H1 (cell line): ENCODE data around the gene CAMTA1. TPM values are rescaled to one million over a fixed set of nuclear protein-coding genes. Genes with fewer than 3 reads are reported as not detected.

Experiments used
- CTCF ChIA-PET: fragments of 300-600 bp; sonication (Branson Sonifier 250); formaldehyde crosslinking; loops from one replicate; lab custom pipeline; 2021; ENCODE audit not compliant: partially characterized antibody; lab: Charles Lee
- POLR2A ChIA-PET: fragments of 300-600 bp; sonication (Branson Sonifier 250); formaldehyde crosslinking; loops from one replicate; lab custom pipeline; 2021; ENCODE audit warnings: inconsistent platforms; ENCODE audit not compliant: partially characterized antibody; lab: Charles Lee
- DNase-seq, 2 experiments: peaks; one replicate each; pipeline versions ENCODE4 v3.0.0 to v3.0.0-alpha.2; 2010 to 2022; ENCODE audit warnings: low spot score in 2 of 2, low read depth in 1 of 2, mixed read lengths in 1 of 2
- FAIRE-seq: peaks from 2 replicates; lab custom pipeline; 2011; peaks lifted over from hg19 to GRCh38; lab: Jason Lieb, UNC
- H2AFZ ChIP-seq: 2 replicates; pipeline ENCODE4 v1.8.1; 2012; ENCODE audit warnings: low read length, inconsistent platforms
- H2AK5ac ChIP-seq: 2 replicates; pipeline ENCODE4 v1.6.1; 2013; ENCODE audit warnings: low read depth, low read length
- H2BK120ac ChIP-seq: replicated peaks from 2 replicates; pipeline ENCODE3; 2013; ENCODE audit warnings: low read depth, low read length, inconsistent platforms
- H2BK12ac ChIP-seq: 2 replicates; pipeline ENCODE4 v1.6.1; 2013; ENCODE audit warnings: low read depth, low read length
- H2BK15ac ChIP-seq: 2 replicates; pipeline ENCODE4 v1.6.1; 2013; ENCODE audit warnings: low read length
- H2BK20ac ChIP-seq: 2 replicates; pipeline ENCODE4 v1.6.1; 2013; ENCODE audit warnings: low read length
- H2BK5ac ChIP-seq: 2 replicates; pipeline ENCODE4 v1.6.1; 2013; ENCODE audit warnings: low read depth, low read length
- H3K14ac ChIP-seq: 2 replicates; pipeline ENCODE4 v1.6.1; 2013; ENCODE audit warnings: inconsistent platforms; ENCODE audit not compliant: insufficient read length
- H3K18ac ChIP-seq: 2 replicates; pipeline ENCODE4 v1.6.1; 2013; ENCODE audit warnings: low read length; ENCODE audit errors: extremely low read depth
- H3K23ac ChIP-seq: 2 replicates; pipeline ENCODE4 v1.6.1; 2013; ENCODE audit warnings: inconsistent platforms; ENCODE audit not compliant: insufficient read length
- H3K23me2 ChIP-seq: 2 replicates; pipeline ENCODE4 v1.6.1; 2013; ENCODE audit warnings: low read depth, low read length
- H3K27ac ChIP-seq: 2 replicates; pipeline ENCODE4 v1.6.1; 2011; ENCODE audit warnings: low read depth, low read length, inconsistent platforms
- H3K27me3 ChIP-seq, 4 experiments: replicated peaks in 1 of 4; 1 replicate in 1 of 4; 2 replicates in 3 of 4; pipeline versions ENCODE4 v1.6.1 to v1.8.1; 2011 to 2013; ENCODE audit warnings: low read length in 3 of 4, mild to moderate bottlenecking in 3 of 4, inconsistent platforms in 2 of 4, mixed read lengths in 2 of 4, moderate library complexity in 1 of 4; ENCODE audit not compliant: control insufficient read depth in 3 of 4, insufficient read depth in 3 of 4; ENCODE audit errors: extremely low read depth in 1 of 4
- H3K36me3 ChIP-seq, 4 experiments: 2 replicates each; pipeline versions ENCODE4 v1.6.1 to v1.8.1; 2011 to 2013; ENCODE audit warnings: mild to moderate bottlenecking in 4 of 4, low read length in 3 of 4, moderate library complexity in 2 of 4, control low read depth in 1 of 4, inconsistent platforms in 1 of 4; ENCODE audit not compliant: insufficient read depth in 4 of 4, control insufficient read depth in 2 of 4
- H3K4ac ChIP-seq: replicated peaks from 2 replicates; pipeline ENCODE3; 2013; ENCODE audit warnings: low read length, low read depth, mixed read lengths, inconsistent platforms; ENCODE audit not compliant: insufficient read length
- H3K4me1 ChIP-seq, 4 experiments: replicated peaks in 1 of 4; 1 replicate in 1 of 4; 2 replicates in 3 of 4; pipeline versions ENCODE4 v1.6.1 to v1.8.1; 2011 to 2013; ENCODE audit warnings: low read length in 3 of 4, inconsistent platforms in 2 of 4, mixed read lengths in 1 of 4; ENCODE audit not compliant: insufficient read depth in 4 of 4, control insufficient read depth in 3 of 4
- H3K4me2 ChIP-seq, 2 experiments: 2 replicates each; pipeline versions ENCODE4 v1.6.1 to v1.8.1; 2011 to 2013; ENCODE audit warnings: low read depth in 2 of 2, low read length in 2 of 2, control low read depth in 1 of 2, inconsistent platforms in 1 of 2, mild to moderate bottlenecking in 1 of 2; ENCODE audit not compliant: insufficient read depth in 1 of 2
- H3K4me3 ChIP-seq, 4 experiments: fragments of 200-600, 300-600 bp in 1 of 4; sonication (generic), shearing (Covaris generic), sonication (Bioruptor Twin) in 1 of 4; 2 replicates each; pipeline versions ENCODE4 v1.5.1 to v1.8.1; 2011 to 2016; ENCODE audit warnings: low read length in 4 of 4, low read depth in 3 of 4, control low read depth in 2 of 4, inconsistent platforms in 2 of 4, mild to moderate bottlenecking in 2 of 4, mixed read lengths in 1 of 4, moderate library complexity in 1 of 4; ENCODE audit not compliant: insufficient read depth in 2 of 4; ENCODE audit errors: extremely low read depth in 1 of 4
- H3K56ac ChIP-seq: replicated peaks from 2 replicates; pipeline ENCODE3; 2013; ENCODE audit warnings: low read depth, mild to moderate bottlenecking, mixed read lengths, low read length, inconsistent platforms; ENCODE audit not compliant: insufficient read length
- H3K79me1 ChIP-seq: 2 replicates; pipeline ENCODE4 v1.6.1; 2013; ENCODE audit warnings: low read depth, low read length, control low read depth
- H3K79me2 ChIP-seq, 2 experiments: 2 replicates each; pipeline versions ENCODE4 v1.6.1 to v1.8.1; 2012 to 2013; ENCODE audit warnings: low read length in 2 of 2, mild to moderate bottlenecking in 2 of 2, inconsistent platforms in 1 of 2; ENCODE audit not compliant: insufficient read depth in 2 of 2, control insufficient read depth in 1 of 2
- H3K9ac ChIP-seq, 4 experiments: replicated peaks in 1 of 4; 1 replicate in 1 of 4; 2 replicates in 3 of 4; pipeline versions ENCODE4 v1.6.1 to v1.8.1; 2011 to 2013; ENCODE audit warnings: low read depth in 3 of 4, low read length in 3 of 4, control low read depth in 2 of 4, mild to moderate bottlenecking in 2 of 4, moderate library complexity in 2 of 4, inconsistent platforms in 1 of 4; ENCODE audit errors: extremely low read depth in 1 of 4
- H3K9me3 ChIP-seq, 2 experiments: 2 replicates each; pipeline versions ENCODE4 v1.6.1 to v1.8.1; 2012 to 2013; ENCODE audit warnings: mild to moderate bottlenecking in 2 of 2, moderate library complexity in 2 of 2, control low read depth in 1 of 2, inconsistent platforms in 1 of 2, low read depth in 1 of 2, low read length in 1 of 2, mixed read lengths in 1 of 2; ENCODE audit not compliant: insufficient read depth in 2 of 2
- H4K20me1 ChIP-seq, 2 experiments: replicated peaks in 1 of 2; 2 replicates each; pipeline versions ENCODE3 to v1.8.1; 2011 to 2013; ENCODE audit warnings: inconsistent platforms in 2 of 2, low read length in 2 of 2, mild to moderate bottlenecking in 1 of 2; ENCODE audit not compliant: insufficient read depth in 2 of 2, control insufficient read depth in 1 of 2
- H4K5ac ChIP-seq: 2 replicates; pipeline ENCODE4 v1.6.1; 2013; ENCODE audit warnings: low read length, low read depth, mixed read lengths, inconsistent platforms; ENCODE audit not compliant: insufficient read length
- H4K8ac ChIP-seq: 2 replicates; pipeline ENCODE4 v1.8.0; 2013; ENCODE audit warnings: mild to moderate bottlenecking, moderate library complexity, low read length, inconsistent platforms; ENCODE audit not compliant: insufficient read depth; ENCODE audit errors: extremely low read depth
- H4K91ac ChIP-seq: replicated peaks from 2 replicates; pipeline ENCODE3; 2013; ENCODE audit warnings: low read length, mixed read lengths, inconsistent platforms; ENCODE audit not compliant: insufficient read length
- KDM1A ChIP-seq: fragments of 200-600, 300-600 bp; sonication (generic); IDR thresholded peaks from 2 replicates; pipeline ENCODE4 v1.7.1; 2016; ENCODE audit warnings: mild to moderate bottlenecking, low read length, borderline replicate concordance
- RBBP5 ChIP-seq: IDR thresholded peaks from 2 replicates; pipeline ENCODE4 v1.7.1; 2012; ENCODE audit warnings: low read depth, mild to moderate bottlenecking, inconsistent platforms, low read length, moderate library complexity, borderline replicate concordance
- SAP30 ChIP-seq: fragments of 300-600 bp; sonication (generic); IDR thresholded peaks from 2 replicates; pipeline ENCODE4 v1.7.1; 2012; ENCODE audit warnings: low read length, moderate library complexity, mild to moderate bottlenecking, inconsistent platforms; ENCODE audit not compliant: insufficient read depth, insufficient replicate concordance
- SIRT6 ChIP-seq: IDR thresholded peaks from one replicate; pipeline ENCODE4 v1.7.1; 2012; ENCODE audit warnings: low read length, inconsistent platforms
- SUZ12 ChIP-seq: fragments of 200-600 bp; sonication (generic); IDR thresholded peaks from 2 replicates; pipeline ENCODE4 v1.6.1; 2012; ENCODE audit warnings: mild to moderate bottlenecking, inconsistent platforms, low read length, moderate library complexity, mixed read lengths
- TBP ChIP-seq: IDR thresholded peaks from 2 replicates; pipeline ENCODE4 v1.6.1; 2011; ENCODE audit warnings: low read depth, low read length, improper control_type of control experiment
- WGBS, 2 experiments: shearing (Covaris generic) in 1 of 2; methylation state at CpG; one replicate each; pipeline versions ENCODE4 v1.1.6 to v1.1.7; 2013 to 2015; ENCODE audit warnings: low lambda C conversion rate in 2 of 2, mixed read lengths in 2 of 2, inconsistent platforms in 1 of 2, low coverage in 1 of 2, missing lambda C conversion rate in 1 of 2; ENCODE audit not compliant: insufficient replicate concordance in 2 of 2, insufficient coverage in 1 of 2, insufficient read length in 1 of 2; ENCODE audit errors: extremely low coverage in 1 of 2, missing lambda C conversion rate in 1 of 2; 5-methylcytosine and 5-hydroxymethylcytosine counted together
- polyA plus RNA-seq, 7 experiments: library from polyadenylated mRNA; depleted of rRNA in 3 of 7; stranded (reverse) in 5 of 7; unstranded in 2 of 7; fragments of >200 nt in 5 of 7; fragments of 200-250 nt in 2 of 7; gene quantifications; 1 replicate in 5 of 7; 2 replicates in 1 of 7; 4 replicates in 1 of 7; pipeline versions ENCODE4 v1.2.1 to v1.2.3, GENCODE V29; 2011 to 2013; ENCODE audit warnings: missing spikeins in 2 of 7, mixed read lengths in 2 of 7
- total RNA-seq: library from RNA; stranded (reverse); fragmentation: NEBNext Ultra II Directional; extraction: Animal tissue kit (Norgen Biotek cat#: 25700); gene quantifications from 2 replicates; pipeline ENCODE4 v1.2.1, GENCODE V29; 2021

Gene CAMTA1
- total and polyA plus RNA-seq, 2 of the 8 experiments (the other 6 are each of a cell fraction or from before 2014, with no cell fraction given): 65.0 to 119 TPM

GRCh38 chr1:7171574-7171973 lies 386.3 kb downstream of the CAMTA1 start:
- Histone ChIP-seq H4K8ac (no peak overlapping the region), H3K23me2 (no peaks in the 10 kb centered on the region), H2AFZ (no peak overlapping the region), H3K79me1 (no peaks in the 10 kb centered on the region), H3K56ac (no peak overlapping the region), H2BK12ac (no peak overlapping the region), H4K5ac (no peak overlapping the region), H3K4me3 (no peak overlapping the region), H2BK5ac (no peak overlapping the region), H4K20me1 (peaks cover 0 to 2% of the 10 kb centered on the region in 2 experiments), H3K27me3 (0 out of 7 replicates have a peak, but pooled peaks cover 0 to 2% (median 0%) of the 10 kb centered on the region in 4 experiments), H2AK5ac (no peak overlapping the region), H3K18ac (no peak overlapping the region), H3K9me3 (no peaks in the 10 kb centered on the region), H3K14ac (no peak overlapping the region), H4K91ac (no peak overlapping the region), H3K27ac (no peak overlapping the region), H2BK20ac (no peak overlapping the region), H2BK15ac (no peak overlapping the region), H3K4me1 (no peaks in the 10 kb centered on the region), H3K79me2 (no peaks in the 10 kb centered on the region), H3K4ac (no peak overlapping the region), H3K9ac (no peak overlapping the region), H3K36me3 (no peaks in the 10 kb centered on the region), H3K23ac (no peak overlapping the region), H3K4me2 (no peak overlapping the region), H2BK120ac (no peak overlapping the region)
- POLR2A ChIA-PET: no interaction called here
- CTCF ChIA-PET: no interaction called here
- no peak for FAIRE-seq
- WGBS, 2 experiments: 87% methylated on average over 6 of the region's 6 CpGs; no CpG with 5 or more reads in 1 of the 2 experiments
- no peak for DNase-seq
- TF ChIP-seq KDM1A: no peak
- TF ChIP-seq RBBP5: no peak
- no peak for TF ChIP-seq SUZ12
- no peak for TF ChIP-seq TBP
- TF ChIP-seq SIRT6: no peak
- no peak for TF ChIP-seq SAP30
